NCI-H146 treated with DMSO at 0.1 percent for 48 hours (cell line): ENCODE results near the gene TEX52.

Experiments used
- DNase-seq: peaks from one replicate; lab custom pipeline; 2025; ENCODE audit not compliant: unreplicated experiment; lab: John Stamatoyannopoulos, UW

The TEX52 gene

GRCh38 chr12:2800046-2800570, 56.7 kb downstream of the TEX52 start:
- no peak for DNase-seq
